Chondrocyte (in vitro differentiated cells): ENCODE results near the gene CEP85. TPM values are rescaled to one million over a fixed set of nuclear protein-coding genes. Genes with fewer than 3 reads are reported as not detected.

Experiments
- DNase-seq: peaks from one replicate; pipeline ENCODE4 v3.0.0; 2021; ENCODE audit warnings: mixed read lengths, low spot score
- H3K27ac Mint-ChIP-seq: one replicate; pipeline ENCODE4 v1.8.0; 2021; ENCODE audit warnings: mild to moderate bottlenecking, moderate library complexity, mixed read lengths; ENCODE audit not compliant: unreplicated experiment
- H3K27me3 Mint-ChIP-seq: 2 replicates; pipeline ENCODE4 v1.8.0; 2021; ENCODE audit warnings: low read depth, mixed read lengths
- H3K36me3 Mint-ChIP-seq: 2 replicates; pipeline ENCODE4 v1.8.0; 2021; ENCODE audit warnings: low read depth, mixed read lengths
- H3K4me1 Mint-ChIP-seq: 2 replicates; pipeline ENCODE4 v1.8.0; 2021; ENCODE audit warnings: low read depth, mild to moderate bottlenecking, mixed read lengths
- H3K4me3 Mint-ChIP-seq: one replicate; pipeline ENCODE4 v1.8.0; 2021; ENCODE audit warnings: mild to moderate bottlenecking, moderate library complexity, mixed read lengths; ENCODE audit not compliant: unreplicated experiment
- H3K9me3 Mint-ChIP-seq: 2 replicates; pipeline ENCODE4 v1.8.0; 2021; ENCODE audit warnings: low read depth, mixed read lengths
- total RNA-seq: library from RNA; stranded (reverse); gene quantifications from 3 replicates; pipeline ENCODE4 v1.2.1, GENCODE V29; 2021
- TF ChIP-seq, protein P1 (sequence below): fragments of 200-600 bp; sonication (generic); IDR thresholded peaks from 2 replicates; pipeline ENCODE4 v1.5.0; 2021; ENCODE audit warnings: antibody characterized with exemption, mild to moderate bottlenecking, moderate library complexity

The CEP85 gene
- total RNA-seq, 1 donor from 2014 or later, result 13.1 TPM

DNA sequence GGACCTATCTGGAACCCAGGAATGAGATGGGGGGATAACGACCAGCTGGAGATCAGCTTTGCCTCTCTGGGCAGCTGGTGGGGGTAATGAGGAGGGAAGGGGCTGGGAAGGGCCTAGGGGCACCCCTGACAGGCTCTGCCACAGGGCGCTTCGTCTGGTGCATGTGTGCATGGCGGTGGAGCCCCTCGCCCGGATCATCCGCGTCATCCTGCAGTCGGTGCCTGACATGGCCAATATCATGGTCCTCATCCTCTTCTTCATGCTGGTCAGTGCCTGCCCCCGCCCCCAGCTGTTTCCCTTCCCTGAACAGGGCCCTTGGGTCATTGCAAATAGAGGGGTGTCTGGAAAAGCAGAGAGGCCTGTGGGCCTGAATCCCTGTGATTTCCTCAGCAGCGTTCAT, 36.2 kb upstream of the CEP85 start:
- H3K4me1 Mint-ChIP-seq, result no peaks in the 10 kb centered on the region
- H3K4me3 Mint-ChIP-seq, result no peak overlapping the region
- H3K9me3 Mint-ChIP-seq, result no peaks in the 10 kb centered on the region
- no peaks in the 10 kb centered on the region for H3K36me3 Mint-ChIP-seq
- no peak overlapping the region for H3K27ac Mint-ChIP-seq
- peaks cover 25% of the 10 kb centered on the region for H3K27me3 Mint-ChIP-seq
- TF ChIP-seq, protein P1, sequence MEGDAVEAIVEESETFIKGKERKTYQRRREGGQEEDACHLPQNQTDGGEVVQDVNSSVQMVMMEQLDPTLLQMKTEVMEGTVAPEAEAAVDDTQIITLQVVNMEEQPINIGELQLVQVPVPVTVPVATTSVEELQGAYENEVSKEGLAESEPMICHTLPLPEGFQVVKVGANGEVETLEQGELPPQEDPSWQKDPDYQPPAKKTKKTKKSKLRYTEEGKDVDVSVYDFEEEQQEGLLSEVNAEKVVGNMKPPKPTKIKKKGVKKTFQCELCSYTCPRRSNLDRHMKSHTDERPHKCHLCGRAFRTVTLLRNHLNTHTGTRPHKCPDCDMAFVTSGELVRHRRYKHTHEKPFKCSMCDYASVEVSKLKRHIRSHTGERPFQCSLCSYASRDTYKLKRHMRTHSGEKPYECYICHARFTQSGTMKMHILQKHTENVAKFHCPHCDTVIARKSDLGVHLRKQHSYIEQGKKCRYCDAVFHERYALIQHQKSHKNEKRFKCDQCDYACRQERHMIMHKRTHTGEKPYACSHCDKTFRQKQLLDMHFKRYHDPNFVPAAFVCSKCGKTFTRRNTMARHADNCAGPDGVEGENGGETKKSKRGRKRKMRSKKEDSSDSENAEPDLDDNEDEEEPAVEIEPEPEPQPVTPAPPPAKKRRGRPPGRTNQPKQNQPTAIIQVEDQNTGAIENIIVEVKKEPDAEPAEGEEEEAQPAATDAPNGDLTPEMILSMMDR, result no peak
- DNase-seq, result no peak

DNA sequence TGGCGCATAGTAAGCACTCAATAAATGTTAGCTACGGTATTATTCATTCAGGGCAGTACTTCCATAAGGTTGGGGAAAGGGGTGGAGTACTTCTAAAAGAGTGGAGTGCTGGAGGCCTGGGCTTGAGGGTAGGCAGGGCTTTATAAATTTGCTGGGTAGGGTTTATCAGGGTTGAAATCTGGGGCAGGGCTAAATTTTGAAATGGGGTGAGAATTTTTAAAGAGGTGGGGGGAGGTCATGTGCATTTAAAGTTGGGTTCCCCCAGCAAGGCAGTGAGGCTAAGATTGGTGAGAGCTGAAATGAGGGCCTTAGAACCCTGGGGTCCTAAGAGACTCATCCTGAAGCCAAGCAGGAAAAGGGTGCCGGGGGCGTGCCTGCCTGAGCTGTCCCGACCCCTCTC, 33.6 kb upstream of the CEP85 start:
- DNase-seq, result no peak
- no peaks in the 10 kb centered on the region for H3K9me3 Mint-ChIP-seq
- H3K27ac Mint-ChIP-seq, result no peak overlapping the region
- TF ChIP-seq, protein P1, result no peak
- H3K27me3 Mint-ChIP-seq, result peaks cover 24% of the 10 kb centered on the region
- H3K4me1 Mint-ChIP-seq, result no peaks in the 10 kb centered on the region
- H3K36me3 Mint-ChIP-seq, result no peaks in the 10 kb centered on the region
- no peak overlapping the region for H3K4me3 Mint-ChIP-seq

DNA sequence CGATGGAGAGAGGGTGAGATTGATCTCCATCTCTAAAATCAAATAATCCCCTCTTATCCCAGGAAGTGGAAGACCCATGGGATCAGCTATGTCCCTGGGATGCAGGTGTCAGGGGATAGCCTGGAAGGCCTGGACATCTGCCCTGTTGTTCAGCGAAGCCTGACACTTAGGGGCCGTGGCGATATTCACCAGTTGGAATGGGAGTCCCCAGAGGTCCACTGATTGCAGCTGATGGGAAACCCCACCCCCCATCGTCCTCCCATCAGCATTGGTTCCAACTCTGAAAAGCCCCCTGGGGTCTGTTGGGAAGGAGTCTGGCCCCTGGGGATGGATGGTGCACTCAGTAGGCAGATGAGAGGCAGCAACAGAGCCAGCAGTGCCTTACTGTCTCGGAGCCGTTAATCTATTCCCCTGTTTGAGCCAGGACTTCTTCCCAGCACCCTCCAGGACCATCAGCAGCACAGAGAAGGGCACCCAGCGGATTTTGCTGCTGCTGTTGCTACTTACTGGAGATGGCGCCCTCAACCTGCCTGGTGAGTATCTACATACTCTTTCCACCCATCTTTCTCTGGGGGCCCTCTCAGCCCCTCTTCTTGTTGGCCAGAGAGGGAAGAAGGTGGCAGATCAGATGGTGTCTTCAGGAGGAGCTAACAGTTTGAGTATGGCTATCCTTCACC, 30.2 kb upstream of the CEP85 start:
- H3K4me1 Mint-ChIP-seq, result no peaks in the 10 kb centered on the region
- no peak overlapping the region for H3K4me3 Mint-ChIP-seq
- no peak for DNase-seq
- H3K27me3 Mint-ChIP-seq, result peaks cover 15% of the 10 kb centered on the region
- TF ChIP-seq, protein P1, result no peak
- no peak overlapping the region for H3K27ac Mint-ChIP-seq
- H3K36me3 Mint-ChIP-seq, result no peaks in the 10 kb centered on the region
- no peaks in the 10 kb centered on the region for H3K9me3 Mint-ChIP-seq

DNA sequence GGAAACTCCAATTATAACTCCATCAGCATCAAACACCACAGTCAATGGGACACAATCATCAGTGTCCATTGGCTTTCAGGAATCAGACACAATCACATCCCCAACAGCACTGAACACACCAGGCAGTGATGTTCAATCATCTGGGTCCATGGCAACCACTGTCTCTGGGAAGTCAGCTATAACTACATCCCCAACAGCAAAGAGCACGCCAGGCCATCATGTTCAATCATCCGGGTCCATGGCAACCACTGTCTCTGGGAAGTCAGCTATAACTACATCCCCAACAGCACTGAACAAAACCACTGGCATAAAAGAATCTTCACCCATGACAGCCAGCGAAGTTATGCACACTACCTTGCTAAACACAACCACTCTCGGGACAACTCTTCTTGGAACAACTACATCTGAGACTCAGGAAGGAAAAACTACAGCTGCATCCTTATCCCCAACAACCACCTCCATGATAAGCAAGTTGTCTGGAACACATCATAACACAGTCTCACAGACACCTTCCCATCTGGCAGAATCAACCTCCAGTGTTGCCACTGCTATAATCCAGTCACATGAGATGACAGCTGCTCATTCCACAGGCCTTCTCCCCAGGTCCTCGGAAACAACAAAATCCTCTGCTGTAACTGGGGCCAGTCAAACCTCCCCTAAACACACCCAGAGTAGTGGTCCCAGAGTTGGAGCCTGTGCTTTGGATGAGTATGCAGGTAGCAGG, 23.7 kb upstream of the CEP85 start:
- DNase-seq, result no peak
- no peaks in the 10 kb centered on the region for H3K4me1 Mint-ChIP-seq
- no peak overlapping the region for H3K27ac Mint-ChIP-seq
- H3K27me3 Mint-ChIP-seq, result peaks cover 9% of the 10 kb centered on the region
- H3K4me3 Mint-ChIP-seq, result no peak overlapping the region
- H3K36me3 Mint-ChIP-seq, result no peaks in the 10 kb centered on the region
- H3K9me3 Mint-ChIP-seq, result no peaks in the 10 kb centered on the region
- TF ChIP-seq, protein P1, result no peak

DNA sequence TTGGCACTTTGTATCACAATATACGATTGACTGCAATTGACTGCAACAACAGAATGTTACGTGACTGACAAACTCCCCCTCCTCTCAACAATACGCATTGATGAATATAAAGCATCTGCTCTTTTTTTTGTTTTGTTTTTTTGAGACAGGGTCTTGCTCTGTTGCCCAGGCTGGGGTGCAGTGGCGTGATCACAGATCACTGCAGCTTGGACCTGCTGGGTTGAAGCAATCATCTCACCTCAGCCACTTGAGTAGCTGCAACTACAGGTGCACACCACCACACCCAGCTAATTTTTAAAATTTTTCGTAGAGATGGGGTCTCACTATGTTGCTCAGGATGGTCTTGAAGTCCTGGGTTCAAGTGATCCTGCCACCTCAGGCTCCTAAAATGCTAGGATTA, 21.3 kb upstream of the CEP85 start:
- peaks cover 9% of the 10 kb centered on the region for H3K27me3 Mint-ChIP-seq
- TF ChIP-seq, protein P1, result no peak
- no peak overlapping the region for H3K4me3 Mint-ChIP-seq
- no peak for DNase-seq
- H3K27ac Mint-ChIP-seq, result no peak overlapping the region
- H3K9me3 Mint-ChIP-seq, result no peaks in the 10 kb centered on the region
- no peaks in the 10 kb centered on the region for H3K36me3 Mint-ChIP-seq
- H3K4me1 Mint-ChIP-seq, result no peaks in the 10 kb centered on the region
